ENCODE measurements around the gene IGFL4.

The IGFL4 gene

DNA sequence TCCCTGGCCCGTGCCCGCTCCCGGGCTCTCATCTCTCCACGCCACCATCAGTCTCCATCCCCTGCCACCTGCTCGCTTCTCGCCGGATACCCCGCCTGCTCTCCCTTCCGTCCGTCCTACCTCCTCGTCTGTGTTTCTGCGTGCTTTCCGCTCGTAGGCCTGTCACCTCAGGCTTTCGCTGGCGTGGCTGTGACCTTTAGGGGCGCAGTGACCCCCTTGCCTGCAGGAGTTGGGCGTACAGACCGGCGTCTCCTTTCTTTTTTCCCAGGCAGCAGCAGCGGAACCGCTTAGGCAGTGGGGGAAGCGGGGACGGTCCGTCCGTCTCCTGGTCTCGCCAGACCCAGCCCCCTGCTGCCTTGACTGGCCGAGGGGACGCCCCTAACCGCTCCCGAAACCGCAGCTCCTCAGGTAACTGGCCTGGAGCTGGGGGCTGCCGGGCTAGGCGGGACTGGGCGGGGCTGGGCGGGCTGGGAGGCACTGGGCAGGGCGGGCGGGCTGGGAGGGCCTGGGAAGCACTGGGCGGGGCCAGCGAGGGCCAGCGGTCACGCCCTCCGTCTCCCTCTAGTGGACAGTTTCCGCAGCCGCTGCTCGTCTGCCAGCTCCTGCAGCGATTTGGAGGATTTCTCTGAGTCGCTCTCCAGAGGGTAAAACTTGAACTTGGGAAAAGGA, 24.2 kb downstream of the IGFL4 start:
- peak overlapping the region; percentile 56 for H3K4me3 ChIP-seq (ENCODE audit: low read depth, low read length)
- H3K36me3 ChIP-seq, result no peaks in the 10 kb centered on the region
- peak; percentile 86 for DNase-seq
- peak; percentile 72 for TF ChIP-seq CTCF (IDR thresholded peaks at IDR 0.05; ENCODE audit: low read depth, low read length)
- H3K9me3 ChIP-seq, result no peaks in the 10 kb centered on the region
- H3K4me1 ChIP-seq, result peaks cover 9% of the 10 kb centered on the region
- peaks cover 22% of the 10 kb centered on the region for H3K27me3 ChIP-seq

DNA sequence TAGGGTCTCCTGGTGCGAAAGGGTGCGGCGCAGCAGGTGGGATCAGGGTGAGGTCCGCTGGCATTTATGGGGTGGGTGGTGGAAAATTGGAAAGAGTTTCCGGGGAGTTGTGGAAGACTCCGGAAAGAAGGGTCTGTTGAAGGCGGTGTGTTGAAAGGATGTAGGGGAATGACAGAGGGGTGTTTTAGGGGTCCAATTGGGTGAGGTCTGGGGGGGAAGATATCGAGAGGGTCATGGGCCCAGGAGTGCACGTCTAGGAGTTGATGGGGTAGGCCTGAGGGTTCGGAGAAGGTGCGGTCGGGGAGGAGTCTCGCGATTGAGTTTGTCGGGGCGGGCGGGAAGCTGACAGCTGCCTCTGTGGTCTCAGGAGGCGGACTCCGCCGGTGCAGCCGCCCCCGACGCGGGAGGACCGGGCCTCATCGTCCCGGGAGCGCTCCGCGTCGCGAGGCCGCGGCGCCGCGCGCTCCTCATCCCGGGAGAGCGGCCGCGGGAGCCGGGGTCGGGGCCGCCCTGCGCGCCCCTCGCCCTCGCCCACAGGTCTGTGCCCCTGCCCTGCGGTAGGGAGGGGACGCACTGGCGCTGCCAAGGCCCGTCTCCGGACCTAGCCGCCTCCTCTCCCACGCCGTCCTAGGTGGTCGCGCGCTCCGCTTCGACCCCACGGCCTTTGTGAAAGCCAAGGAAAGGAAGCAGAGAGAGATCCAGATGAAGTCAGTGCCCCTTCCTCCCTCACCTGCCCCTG, 24.9 kb downstream of the IGFL4 start:
- TF ChIP-seq CTCF (IDR thresholded peaks at IDR 0.05; ENCODE audit: low read depth, low read length), result no peak
- peak overlapping the region; percentile 56 for H3K4me3 ChIP-seq (ENCODE audit: low read depth, low read length)
- DNase-seq, result no peak
- no peaks in the 10 kb centered on the region for H3K9me3 ChIP-seq
- H3K4me1 ChIP-seq, result peaks cover 9% of the 10 kb centered on the region
- peaks cover 22% of the 10 kb centered on the region for H3K27me3 ChIP-seq
- no peaks in the 10 kb centered on the region for H3K36me3 ChIP-seq

- H3K4me3 ChIP-seq (ENCODE audit: low read depth, low read length), result peak overlapping the region; percentile 32; the same call in 1 of the 2 replicates
- peak; percentile 71 for DNase-seq
- no peaks in the 10 kb centered on the region for H3K9me3 ChIP-seq
- no peak for TF ChIP-seq CTCF (IDR thresholded peaks at IDR 0.05; ENCODE audit: low read depth, low read length)
- no peaks in the 10 kb centered on the region for H3K36me3 ChIP-seq
- peaks cover 22% of the 10 kb centered on the region for H3K27me3 ChIP-seq
- peaks cover 9% of the 10 kb centered on the region for H3K4me1 ChIP-seq
These were observed 25.7 kb downstream of the IGFL4 start for GRCh38 chr19:46014941-46015686.

- peaks cover 22% of the 10 kb centered on the region for H3K27me3 ChIP-seq
- no peaks in the 10 kb centered on the region for H3K9me3 ChIP-seq
- TF ChIP-seq CTCF (IDR thresholded peaks at IDR 0.05; ENCODE audit: low read depth, low read length), result no peak
- no peaks in the 10 kb centered on the region for H3K36me3 ChIP-seq
- DNase-seq, result no peak
- H3K4me3 ChIP-seq (ENCODE audit: low read depth, low read length), result peak overlapping the region; percentile 32; the same call in 1 of the 2 replicates
- H3K4me1 ChIP-seq, result peaks cover 9% of the 10 kb centered on the region
These were observed 26.3 kb downstream of the IGFL4 start for GRCh38 chr19:46014534-46014933.

DNA sequence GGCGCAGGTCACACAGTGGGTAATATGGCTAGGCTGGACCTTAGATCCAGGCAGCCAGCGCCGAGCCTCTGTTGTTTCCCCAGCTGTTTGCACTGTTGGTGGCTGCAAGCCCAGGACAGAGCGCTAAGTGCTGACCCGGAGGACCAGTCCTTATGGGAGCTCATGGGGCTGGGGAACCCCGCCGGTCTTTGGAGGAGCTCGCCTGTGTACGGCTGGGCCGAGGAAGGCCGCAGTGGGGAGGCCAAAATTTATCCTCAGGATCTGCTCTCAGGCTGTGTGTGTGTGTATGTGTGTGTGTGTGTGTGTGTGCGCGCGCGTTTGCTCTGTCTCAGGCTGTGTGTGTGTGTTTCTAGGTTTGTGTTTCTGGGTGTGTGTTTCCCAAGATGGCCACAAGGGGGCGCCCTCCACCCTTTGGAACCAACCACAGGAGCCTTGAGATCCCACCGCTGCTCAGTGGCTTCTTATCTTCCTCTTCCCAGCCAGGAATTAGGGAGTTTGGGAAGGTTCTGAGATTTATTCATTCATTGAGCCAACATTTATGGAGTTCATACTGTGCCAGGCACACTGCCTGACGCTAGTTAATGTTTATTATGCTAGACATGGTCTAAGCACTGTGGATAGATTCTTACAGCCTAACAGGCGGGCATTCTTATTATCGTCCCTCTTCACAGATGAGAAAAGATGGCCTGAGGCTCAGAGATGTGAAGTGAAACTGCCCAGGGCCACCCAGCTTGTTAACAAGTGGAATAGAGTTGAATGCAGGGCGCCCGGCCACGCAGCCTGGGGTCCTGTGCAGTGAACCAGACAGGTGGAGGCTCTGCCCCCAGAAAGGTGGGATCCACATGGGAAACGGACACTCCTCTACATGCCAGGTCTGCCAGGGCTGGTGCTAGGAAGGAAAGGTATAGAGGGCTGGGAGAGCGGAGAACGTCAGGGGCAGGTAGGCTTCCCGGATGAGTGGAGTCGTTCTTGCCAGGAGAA, 31.0 kb downstream of the IGFL4 start:
- H3K4me3 ChIP-seq (ENCODE audit: low read depth, low read length), result no peak overlapping the region
- H3K4me1 ChIP-seq, result peaks cover 6% of the 10 kb centered on the region
- H3K27me3 ChIP-seq, result peaks cover 7% of the 10 kb centered on the region
- TF ChIP-seq CTCF (IDR thresholded peaks at IDR 0.05; ENCODE audit: low read depth, low read length), result peak; percentile 88
- H3K9me3 ChIP-seq, result no peaks in the 10 kb centered on the region
- DNase-seq, result peak; percentile 65
- no peaks in the 10 kb centered on the region for H3K36me3 ChIP-seq
